ENCODE data around the gene SPINK4.

SPINK4 gene

DNA sequence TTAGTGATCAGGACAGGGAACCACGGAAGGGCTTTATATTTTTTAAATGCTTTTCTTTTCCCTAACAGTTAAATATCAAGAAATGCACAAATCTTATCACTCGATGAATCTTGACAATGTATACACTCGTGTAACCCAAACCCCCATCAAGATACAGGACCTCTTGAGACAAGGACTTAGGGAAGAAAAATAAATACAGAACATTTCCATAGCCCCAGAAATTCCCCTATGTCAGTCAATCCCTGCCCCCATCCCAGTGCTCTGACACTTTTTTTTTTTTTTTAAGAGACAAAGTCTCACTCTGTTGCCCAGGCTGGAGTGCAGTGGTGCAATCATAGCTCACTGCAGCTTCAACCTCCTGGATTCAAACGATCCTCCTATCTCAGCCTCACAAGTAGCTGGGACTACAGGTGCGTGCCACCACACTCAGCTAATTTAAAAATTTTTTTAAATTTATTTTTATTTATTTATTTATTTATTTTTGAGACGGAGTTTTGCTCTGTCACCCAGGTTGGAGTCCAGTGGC is 2.7 kb downstream of the SPINK4 start:
- no peak for TF ChIP-seq EZH2 (IDR thresholded peaks at IDR 0.05; ENCODE audit: borderline replicate concordance, low read depth, low read length, severe bottlenecking)
- TF ChIP-seq, protein P1, sequence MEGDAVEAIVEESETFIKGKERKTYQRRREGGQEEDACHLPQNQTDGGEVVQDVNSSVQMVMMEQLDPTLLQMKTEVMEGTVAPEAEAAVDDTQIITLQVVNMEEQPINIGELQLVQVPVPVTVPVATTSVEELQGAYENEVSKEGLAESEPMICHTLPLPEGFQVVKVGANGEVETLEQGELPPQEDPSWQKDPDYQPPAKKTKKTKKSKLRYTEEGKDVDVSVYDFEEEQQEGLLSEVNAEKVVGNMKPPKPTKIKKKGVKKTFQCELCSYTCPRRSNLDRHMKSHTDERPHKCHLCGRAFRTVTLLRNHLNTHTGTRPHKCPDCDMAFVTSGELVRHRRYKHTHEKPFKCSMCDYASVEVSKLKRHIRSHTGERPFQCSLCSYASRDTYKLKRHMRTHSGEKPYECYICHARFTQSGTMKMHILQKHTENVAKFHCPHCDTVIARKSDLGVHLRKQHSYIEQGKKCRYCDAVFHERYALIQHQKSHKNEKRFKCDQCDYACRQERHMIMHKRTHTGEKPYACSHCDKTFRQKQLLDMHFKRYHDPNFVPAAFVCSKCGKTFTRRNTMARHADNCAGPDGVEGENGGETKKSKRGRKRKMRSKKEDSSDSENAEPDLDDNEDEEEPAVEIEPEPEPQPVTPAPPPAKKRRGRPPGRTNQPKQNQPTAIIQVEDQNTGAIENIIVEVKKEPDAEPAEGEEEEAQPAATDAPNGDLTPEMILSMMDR (IDR thresholded peaks at IDR 0.05; ENCODE audit: borderline replicate concordance, extremely low read depth, low read length, poor library complexity, severe bottlenecking) = no peak
- no peak overlapping the region for H2AFZ ChIP-seq (ENCODE audit: low read depth, low read length)
- H3K4me1 ChIP-seq (ENCODE audit: insufficient read depth, low read length) = no peaks in the 10 kb centered on the region
- no peak overlapping the region for H3K4me2 ChIP-seq (ENCODE audit: insufficient read depth, low read length)
- no peak for DNase-seq
- H3K27ac ChIP-seq (ENCODE audit: low read length) = no peak overlapping the region
- ATAC-seq (ENCODE audit: insufficient read depth, low read depth) = no peak
- H3K9me3 ChIP-seq (ENCODE audit: insufficient read depth, low read length, severe bottlenecking) = no peaks in the 10 kb centered on the region
- H3K4me3 ChIP-seq (ENCODE audit: low read depth in 1 of 2, low read length in 2 of 2) = no peak overlapping the region
- no peaks in the 10 kb centered on the region for H4K20me1 ChIP-seq (ENCODE audit: insufficient read depth, low read length)
- no peaks in the 10 kb centered on the region for H3K36me3 ChIP-seq (ENCODE audit: insufficient read depth, low read length)
- H3K27me3 ChIP-seq (ENCODE audit: insufficient read depth, low read length, poor library complexity) = no peaks in the 10 kb centered on the region
- H3K9ac ChIP-seq (ENCODE audit: low read depth, low read length) = no peak overlapping the region
- H3K79me2 ChIP-seq (ENCODE audit: insufficient read depth, low read length) = no peaks in the 10 kb centered on the region

DNA sequence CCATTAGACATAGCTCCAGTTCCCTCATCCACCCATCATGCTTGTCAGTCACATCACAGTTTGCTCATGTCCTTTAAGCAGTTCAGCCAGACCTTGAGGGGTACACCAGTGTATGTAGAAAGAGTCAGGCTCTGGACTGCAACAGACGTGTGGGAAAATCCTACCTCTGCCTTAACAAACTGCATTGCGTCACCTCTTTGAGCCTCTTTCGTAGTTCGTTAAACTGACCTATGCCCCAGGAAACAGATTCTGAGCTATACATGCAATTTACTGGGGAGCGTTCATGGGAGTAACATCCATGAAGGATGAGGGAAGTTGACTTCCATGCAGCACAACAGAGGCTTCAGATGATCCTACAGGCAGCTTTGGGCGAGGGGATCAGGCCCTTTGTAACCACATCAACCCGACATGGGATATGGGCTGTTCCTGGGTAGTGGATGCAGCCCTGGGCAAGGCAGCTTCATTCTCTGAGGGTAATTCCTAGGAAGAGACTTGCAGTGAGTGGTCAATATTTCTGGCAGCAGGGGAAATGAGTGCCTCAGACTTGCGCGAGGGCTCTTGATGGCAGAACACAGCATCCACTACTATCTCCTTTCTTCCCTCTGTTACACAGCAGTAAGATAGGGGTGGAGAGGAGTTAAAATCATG is 4.3 kb downstream of the SPINK4 start:
- no peaks in the 10 kb centered on the region for H3K36me3 ChIP-seq (ENCODE audit: insufficient read depth, low read length)
- H4K20me1 ChIP-seq (ENCODE audit: insufficient read depth, low read length) = no peaks in the 10 kb centered on the region
- no peak overlapping the region for H3K4me3 ChIP-seq (ENCODE audit: low read depth in 1 of 2, low read length in 2 of 2)
- no peaks in the 10 kb centered on the region for H3K9me3 ChIP-seq (ENCODE audit: insufficient read depth, low read length, severe bottlenecking)
- H2AFZ ChIP-seq (ENCODE audit: low read depth, low read length) = no peak overlapping the region
- H3K79me2 ChIP-seq (ENCODE audit: insufficient read depth, low read length) = no peaks in the 10 kb centered on the region
- H3K27me3 ChIP-seq (ENCODE audit: insufficient read depth, low read length, poor library complexity) = no peaks in the 10 kb centered on the region
- H3K4me2 ChIP-seq (ENCODE audit: insufficient read depth, low read length) = no peak overlapping the region
- TF ChIP-seq EZH2 (IDR thresholded peaks at IDR 0.05; ENCODE audit: borderline replicate concordance, low read depth, low read length, severe bottlenecking) = no peak
- TF ChIP-seq, protein P1 (IDR thresholded peaks at IDR 0.05; ENCODE audit: borderline replicate concordance, extremely low read depth, low read length, poor library complexity, severe bottlenecking) = no peak
- H3K9ac ChIP-seq (ENCODE audit: low read depth, low read length) = no peak overlapping the region
- H3K27ac ChIP-seq (ENCODE audit: low read length) = no peak overlapping the region
- no peaks in the 10 kb centered on the region for H3K4me1 ChIP-seq (ENCODE audit: insufficient read depth, low read length)
- ATAC-seq (ENCODE audit: insufficient read depth, low read depth) (no peak), DNase-seq (no peak)

GRCh38 chr9:33245341-33245740 is 5.4 kb downstream of the SPINK4 start:
- no peak for TF ChIP-seq EZH2 (IDR thresholded peaks at IDR 0.05; ENCODE audit: borderline replicate concordance, low read depth, low read length, severe bottlenecking)
- TF ChIP-seq, protein P1 (IDR thresholded peaks at IDR 0.05; ENCODE audit: borderline replicate concordance, extremely low read depth, low read length, poor library complexity, severe bottlenecking) = no peak
- H3K4me2 ChIP-seq (ENCODE audit: insufficient read depth, low read length) = no peak overlapping the region
- H3K9me3 ChIP-seq (ENCODE audit: insufficient read depth, low read length, severe bottlenecking) = no peaks in the 10 kb centered on the region
- DNase-seq (no peak), ATAC-seq (ENCODE audit: insufficient read depth, low read depth) (no peak)
- no peaks in the 10 kb centered on the region for H3K79me2 ChIP-seq (ENCODE audit: insufficient read depth, low read length)
- no peaks in the 10 kb centered on the region for H3K27me3 ChIP-seq (ENCODE audit: insufficient read depth, low read length, poor library complexity)
- H4K20me1 ChIP-seq (ENCODE audit: insufficient read depth, low read length) = no peaks in the 10 kb centered on the region
- H3K36me3 ChIP-seq (ENCODE audit: insufficient read depth, low read length) = no peaks in the 10 kb centered on the region
- H3K27ac ChIP-seq (ENCODE audit: low read length) = no peak overlapping the region
- no peaks in the 10 kb centered on the region for H3K4me1 ChIP-seq (ENCODE audit: insufficient read depth, low read length)
- no peak overlapping the region for H3K9ac ChIP-seq (ENCODE audit: low read depth, low read length)
- no peak overlapping the region for H2AFZ ChIP-seq (ENCODE audit: low read depth, low read length)
- H3K4me3 ChIP-seq (ENCODE audit: low read depth in 1 of 2, low read length in 2 of 2) = no peak overlapping the region
